Left ventricle myocardium superior (tissue), 1 donor: ENCODE results near the gene DOP1A. TPM values are rescaled to one million over a fixed set of nuclear protein-coding genes. Genes with fewer than 3 reads are reported as not detected.
A peak's percentile ranks its signal among the peaks of the same experiment; 100 is the strongest.

Experiments
- ATAC-seq: fragments of 200-7000 bp; cut with Tn5 transposase; one replicate; pipeline ENCODE4 v1.9.1; 2020; ENCODE audit warnings: mild to moderate bottlenecking, moderate library complexity
- DNase-seq: peaks from one replicate; pipeline ENCODE4 v3.0.0-alpha.2; 2020
- intact Hi-C: fragments of 100-400 bp; cut with micrococcal nuclease; formaldehyde crosslinking; loops from one replicate; pipeline ENCODE4 v1.11.0; 2022
- total RNA-seq: library from RNA; stranded (reverse); fragmentation: NEBNext Ultra II Directional; extraction: Animal tissue kit (Norgen Biotek cat#: 25700); gene quantifications from one replicate; pipeline ENCODE4 v1.2.1, GENCODE V29; 2021
- donor health status: DM: no; HTN: yes; CAD: no; lungs with severe emphysema.

DOP1A gene
- total RNA-seq, 1 donor from 2014 or later: 17.7 TPM

- ATAC-seq: no peak
- intact Hi-C loops: loop anchor here (10.0 kb wide), 1 partner anchor 144 kb away; no protein-coding TSS in a partner anchor
- no peak for DNase-seq
Observed at GRCh38 chr6:83071023-83071422, 3.6 kb downstream of the DOP1A start.

GRCh38 chr6:83071707-83072106 is 4.2 kb downstream of the DOP1A start:
- no peak for ATAC-seq
- intact Hi-C loops: loop anchor here (10.0 kb wide), 1 partner anchor 143 kb away; no protein-coding TSS in a partner anchor

GRCh38 chr6:83072726-83073125 is 5.3 kb downstream of the DOP1A start:
- intact Hi-C loops: loop anchor here (10.0 kb wide), 1 partner anchor 142 kb away; no protein-coding TSS in a partner anchor
- ATAC-seq: no peak
- no peak for DNase-seq

More at GRCh38 chr6:83071707-83072106, 4.2 kb downstream of the DOP1A start:
- no peak for DNase-seq

- no peak for ATAC-seq
- intact Hi-C loops: loop anchor here (10.0 kb wide), 1 partner anchor 141 kb away; no protein-coding TSS in a partner anchor
Observed at GRCh38 chr6:83073615-83074014, 6.1 kb downstream of the DOP1A start.

GRCh38 chr6:83083476-83083875 is 16.0 kb downstream of the DOP1A start:
- ATAC-seq (no peak), DNase-seq (no peak)
- intact Hi-C loops: no loop called here

More at GRCh38 chr6:83073615-83074014, 6.1 kb downstream of the DOP1A start:
- no peak for DNase-seq

GRCh38 chr6:83086751-83087150 is 19.3 kb downstream of the DOP1A start:
- no peak for ATAC-seq
- intact Hi-C loops: no loop called here
- DNase-seq: no peak

GRCh38 chr6:83092756-83093399 is 25.4 kb downstream of the DOP1A start:
- ATAC-seq (no peak), DNase-seq (no peak)
- intact Hi-C loops: no loop called here

GRCh38 chr6:83096791-83097190 is 29.3 kb downstream of the DOP1A start:
- no peak for ATAC-seq
- DNase-seq: no peak
- intact Hi-C loops: no loop called here

- intact Hi-C loops: no loop called here
Observed at GRCh38 chr6:83097204-83097603, 29.7 kb downstream of the DOP1A start.

GRCh38 chr6:83097675-83098074 is 30.2 kb downstream of the DOP1A start:
- intact Hi-C loops: no loop called here
- ATAC-seq (no peak), DNase-seq (no peak)

More at GRCh38 chr6:83097204-83097603, 29.7 kb downstream of the DOP1A start:
- DNase-seq: no peak
- no peak for ATAC-seq

GRCh38 chr6:83098589-83098988 is 31.1 kb downstream of the DOP1A start:
- no peak for DNase-seq
- no peak for ATAC-seq
- intact Hi-C loops: no loop called here

GRCh38 chr6:83108378-83108777 is 40.9 kb downstream of the DOP1A start:
- DNase-seq (no peak), ATAC-seq (no peak)
- intact Hi-C loops: no loop called here

- DNase-seq: no peak
- ATAC-seq: no peak
Observed at GRCh38 chr6:83113258-83113657, 45.8 kb downstream of the DOP1A start.

GRCh38 chr6:83114164-83114563 is 46.7 kb downstream of the DOP1A start:
- ATAC-seq (peak; percentile 68), DNase-seq (no peak)
- intact Hi-C loops: no loop called here

More at GRCh38 chr6:83113258-83113657, 45.8 kb downstream of the DOP1A start:
- intact Hi-C loops: no loop called here

GRCh38 chr6:83117802-83118201 is 50.3 kb downstream of the DOP1A start:
- ATAC-seq (no peak), DNase-seq (no peak)
- intact Hi-C loops: no loop called here

- ATAC-seq (no peak), DNase-seq (no peak)
Observed at GRCh38 chr6:83119742-83120300, 52.4 kb downstream of the DOP1A start.

GRCh38 chr6:83124553-83124952 is 57.1 kb downstream of the DOP1A start:
- DNase-seq: no peak
- ATAC-seq: no peak
- intact Hi-C loops: no loop called here

More at GRCh38 chr6:83119742-83120300, 52.4 kb downstream of the DOP1A start:
- intact Hi-C loops: no loop called here

GRCh38 chr6:83125425-83125824 is 58.0 kb downstream of the DOP1A start:
- intact Hi-C loops: no loop called here
- DNase-seq: no peak
- ATAC-seq: no peak

- intact Hi-C loops: no loop called here
- DNase-seq (no peak), ATAC-seq (no peak)
Observed at GRCh38 chr6:83126223-83126622, 58.8 kb downstream of the DOP1A start.

- no peak for ATAC-seq
- intact Hi-C loops: no loop called here
- DNase-seq: no peak
Observed at GRCh38 chr6:83126807-83127206, 59.3 kb downstream of the DOP1A start.

GRCh38 chr6:83127258-83127657 is 59.8 kb downstream of the DOP1A start:
- intact Hi-C loops: no loop called here

More at GRCh38 chr6:83127258-83127657, 59.8 kb downstream of the DOP1A start:
- ATAC-seq: no peak
- no peak for DNase-seq
